Measurements from ENCODE around the gene AAGAB.
"Not testable (repeated sequence)": the region's sequence is repeated elsewhere in the genome, so short reads cannot be mapped to it uniquely, and the experiment has no call there.

The AAGAB gene

DNA sequence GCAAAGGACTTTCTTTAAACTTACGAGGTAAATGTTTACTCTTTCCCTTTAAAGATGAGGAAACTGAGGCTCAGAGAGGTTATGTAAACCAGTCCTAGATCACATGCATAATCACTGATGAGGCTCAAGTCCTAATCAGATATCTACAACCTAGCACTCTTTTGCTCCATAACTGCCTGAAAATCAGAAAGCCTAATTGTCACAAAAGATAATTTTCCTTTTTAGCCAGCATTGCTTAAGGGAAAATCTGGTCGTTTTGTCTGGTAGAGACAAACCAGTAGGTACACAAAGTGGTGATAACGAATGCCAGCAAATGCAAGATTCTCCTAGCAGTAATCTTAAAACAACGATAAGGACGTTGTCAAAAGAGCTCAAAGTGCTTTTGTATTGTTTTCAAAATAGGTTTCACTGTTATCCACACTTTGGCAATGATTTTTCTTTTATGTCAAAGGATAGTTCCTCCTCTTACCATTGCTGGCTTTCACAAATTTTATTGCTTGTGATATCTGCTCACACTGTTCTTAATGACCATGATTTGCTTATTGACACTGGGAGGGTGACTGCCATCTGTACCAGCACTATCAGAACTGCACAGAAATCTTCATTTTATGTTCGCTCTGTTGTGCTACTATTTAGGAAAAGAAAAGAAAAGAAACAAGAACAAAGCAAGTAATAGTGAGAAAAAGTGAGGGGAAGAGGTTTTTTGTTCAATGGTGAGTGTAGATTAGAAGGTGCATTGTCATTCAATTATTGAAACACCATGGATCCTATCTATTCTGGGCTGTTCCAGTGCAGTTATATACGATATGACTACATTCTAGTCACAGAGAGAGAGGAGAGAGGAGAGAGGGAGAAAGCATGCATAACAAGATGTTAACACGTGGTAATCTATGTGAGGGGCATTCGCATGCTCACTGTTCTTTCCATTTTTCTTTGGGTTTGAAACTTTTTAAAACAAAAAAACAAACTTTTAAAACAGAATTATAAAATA, 13.8 kb upstream of the AAGAB start:
- Histone ChIP-seq H3K36me3 (replicated peaks) (no peaks in the 10 kb centered on the region), H3K27me3 (replicated peaks) (no peaks in the 10 kb centered on the region), H3K4me3 (ENCODE audit: low read depth, low read length) (no peak overlapping the region), H3K27ac (no peak overlapping the region)
- in situ Hi-C loops (cut with HindIII; ENCODE audit: low pct_ligation_motif_present, low sequenced_read_pairs): no loop called here
- DNase-seq: no peak
- TF ChIP-seq, protein P1, sequence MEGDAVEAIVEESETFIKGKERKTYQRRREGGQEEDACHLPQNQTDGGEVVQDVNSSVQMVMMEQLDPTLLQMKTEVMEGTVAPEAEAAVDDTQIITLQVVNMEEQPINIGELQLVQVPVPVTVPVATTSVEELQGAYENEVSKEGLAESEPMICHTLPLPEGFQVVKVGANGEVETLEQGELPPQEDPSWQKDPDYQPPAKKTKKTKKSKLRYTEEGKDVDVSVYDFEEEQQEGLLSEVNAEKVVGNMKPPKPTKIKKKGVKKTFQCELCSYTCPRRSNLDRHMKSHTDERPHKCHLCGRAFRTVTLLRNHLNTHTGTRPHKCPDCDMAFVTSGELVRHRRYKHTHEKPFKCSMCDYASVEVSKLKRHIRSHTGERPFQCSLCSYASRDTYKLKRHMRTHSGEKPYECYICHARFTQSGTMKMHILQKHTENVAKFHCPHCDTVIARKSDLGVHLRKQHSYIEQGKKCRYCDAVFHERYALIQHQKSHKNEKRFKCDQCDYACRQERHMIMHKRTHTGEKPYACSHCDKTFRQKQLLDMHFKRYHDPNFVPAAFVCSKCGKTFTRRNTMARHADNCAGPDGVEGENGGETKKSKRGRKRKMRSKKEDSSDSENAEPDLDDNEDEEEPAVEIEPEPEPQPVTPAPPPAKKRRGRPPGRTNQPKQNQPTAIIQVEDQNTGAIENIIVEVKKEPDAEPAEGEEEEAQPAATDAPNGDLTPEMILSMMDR (IDR thresholded peaks at IDR 0.05; ENCODE audit: low read depth, low read length, missing control alignments): no peak

DNA sequence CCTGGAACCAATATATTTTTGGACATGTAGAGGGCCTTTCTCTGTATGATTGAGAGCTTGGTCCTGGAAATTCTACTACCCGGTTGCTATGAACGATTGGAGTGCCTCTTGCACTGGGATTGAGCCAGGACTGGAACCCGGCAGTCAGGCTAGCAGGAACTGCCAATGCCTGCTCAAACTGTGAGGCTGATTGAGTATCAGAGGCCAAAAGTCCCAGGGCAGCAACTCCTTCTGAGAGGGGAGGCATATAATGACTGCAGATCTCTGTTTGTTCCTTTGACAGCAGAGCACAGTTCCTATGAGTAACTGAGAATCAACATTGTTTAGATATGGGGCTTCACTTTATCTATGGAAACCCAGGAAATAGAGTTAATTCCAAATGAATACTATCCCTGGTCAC, 13.0 kb upstream of the AAGAB start:
- no peak for DNase-seq

DNA sequence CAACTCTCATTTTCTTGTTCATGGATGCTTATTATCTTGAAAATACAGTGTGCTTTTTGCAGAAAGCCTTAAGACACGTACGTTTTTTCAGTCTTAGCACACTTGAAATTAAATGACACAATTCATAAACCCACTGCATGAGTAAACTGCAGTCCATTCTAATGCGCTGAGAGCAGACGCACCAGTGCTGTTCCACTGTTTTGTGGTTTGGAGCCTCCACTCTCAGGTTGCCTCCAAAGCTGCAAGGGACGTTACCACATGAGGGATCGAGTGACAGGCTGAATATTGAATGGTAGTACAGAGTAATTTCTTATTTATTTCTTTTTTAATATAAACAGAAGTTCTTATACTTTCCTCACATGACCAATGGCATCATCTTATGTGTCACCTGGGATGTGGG, 12.4 kb upstream of the AAGAB start:
- in situ Hi-C loops (cut with HindIII; ENCODE audit: low pct_ligation_motif_present, low sequenced_read_pairs): no loop called here
- TF ChIP-seq, protein P1 (IDR thresholded peaks at IDR 0.05; ENCODE audit: low read depth, low read length, missing control alignments): no peak

More for the DNA sequence above, 13.0 kb upstream of the AAGAB start:
- TF ChIP-seq, protein P1 (IDR thresholded peaks at IDR 0.05; ENCODE audit: low read depth, low read length, missing control alignments): no peak
- H3K27ac ChIP-seq: no peak overlapping the region
- H3K4me3 ChIP-seq (ENCODE audit: low read depth, low read length): no peak overlapping the region
- in situ Hi-C loops (cut with HindIII; ENCODE audit: low pct_ligation_motif_present, low sequenced_read_pairs): no loop called here
- H3K36me3 ChIP-seq (replicated peaks): no peaks in the 10 kb centered on the region
- no peaks in the 10 kb centered on the region for H3K27me3 ChIP-seq (replicated peaks)

DNA sequence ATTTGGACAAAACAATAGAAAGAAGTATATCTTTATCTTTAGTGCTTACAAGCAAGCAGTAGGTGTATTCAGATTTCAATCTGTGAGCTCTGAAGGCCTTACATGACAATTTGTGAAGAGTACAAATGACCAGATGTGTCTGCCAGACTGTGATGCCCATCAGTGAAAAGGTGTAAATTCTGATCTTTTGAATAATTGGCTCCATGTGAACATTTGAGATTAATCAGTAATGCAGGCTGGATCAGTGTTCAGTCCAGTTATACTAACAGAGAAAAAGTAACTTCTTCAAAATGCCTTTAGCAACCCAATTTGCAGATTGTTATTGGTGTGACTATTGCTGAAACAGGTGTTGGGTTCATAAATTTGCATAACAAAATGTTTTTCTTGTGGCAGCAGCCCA, 5.3 kb upstream of the AAGAB start:
- Histone ChIP-seq H3K27me3 (replicated peaks) (no peaks in the 10 kb centered on the region), H3K36me3 (replicated peaks) (no peaks in the 10 kb centered on the region), H3K4me3 (ENCODE audit: low read depth, low read length) (no peak overlapping the region), H3K27ac (no peak overlapping the region)
- no peak for DNase-seq
- TF ChIP-seq, protein P1 (IDR thresholded peaks at IDR 0.05; ENCODE audit: low read depth, low read length, missing control alignments): no peak
- in situ Hi-C loops (cut with HindIII; ENCODE audit: low pct_ligation_motif_present, low sequenced_read_pairs): no loop called here

More for the DNA sequence above, 12.4 kb upstream of the AAGAB start:
- DNase-seq: no peak
- no peaks in the 10 kb centered on the region for H3K36me3 ChIP-seq (replicated peaks)
- H3K4me3 ChIP-seq (ENCODE audit: low read depth, low read length): no peak overlapping the region
- no peaks in the 10 kb centered on the region for H3K27me3 ChIP-seq (replicated peaks)
- H3K27ac ChIP-seq: no peak overlapping the region

DNA sequence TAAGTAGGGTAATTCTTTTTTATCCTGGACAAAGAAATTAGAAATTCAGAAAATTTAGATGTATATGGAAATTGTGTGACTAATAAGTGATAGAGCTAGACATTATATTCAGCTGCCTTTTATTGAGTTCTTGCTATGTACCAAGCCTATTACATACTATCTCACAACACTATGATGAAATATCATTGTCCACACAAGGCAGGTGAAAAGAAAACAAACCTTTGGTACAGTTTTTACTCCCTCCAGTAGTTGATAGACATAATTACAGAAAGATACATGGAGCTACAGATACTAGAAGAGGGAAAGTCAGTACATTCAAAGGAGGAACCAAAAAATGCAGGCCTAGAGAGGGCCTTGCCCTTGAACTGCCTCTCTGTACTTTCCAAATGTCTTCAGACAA, 4.9 kb upstream of the AAGAB start:
- Histone ChIP-seq H3K4me3 (ENCODE audit: low read depth, low read length) (no peak overlapping the region), H3K27me3 (replicated peaks) (no peaks in the 10 kb centered on the region), H3K27ac (no peak overlapping the region), H3K36me3 (replicated peaks) (no peaks in the 10 kb centered on the region)
- TF ChIP-seq, protein P1 (IDR thresholded peaks at IDR 0.05; ENCODE audit: low read depth, low read length, missing control alignments): no peak
- in situ Hi-C loops (cut with HindIII; ENCODE audit: low pct_ligation_motif_present, low sequenced_read_pairs): no loop called here
- DNase-seq: no peak

DNA sequence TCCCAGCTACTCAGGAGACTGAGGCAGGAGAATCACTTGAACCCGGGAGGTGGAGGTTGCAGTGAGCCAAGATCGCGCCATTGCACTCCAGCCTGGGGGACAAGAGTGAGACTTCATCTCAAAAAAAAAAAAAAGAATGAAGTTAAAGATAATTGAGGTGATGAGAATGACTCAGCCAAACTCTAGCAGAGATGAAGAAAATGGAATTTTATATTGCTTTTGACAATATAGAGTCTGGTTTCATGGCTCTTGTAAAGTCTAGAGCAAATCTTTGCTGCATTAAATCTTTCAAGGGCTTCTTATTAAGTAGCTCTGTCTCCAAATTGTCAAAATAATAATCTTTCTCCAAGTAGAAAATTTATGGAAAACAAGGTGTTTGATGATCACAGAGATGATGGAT, 4.0 kb upstream of the AAGAB start:
- H3K36me3 ChIP-seq (replicated peaks); H3K27ac ChIP-seq; in situ Hi-C loops (cut with HindIII; ENCODE audit: low pct_ligation_motif_present, low sequenced_read_pairs); DNase-seq; H3K27me3 ChIP-seq (replicated peaks); H3K4me3 ChIP-seq (ENCODE audit: low read depth, low read length): not testable (repeated sequence)
